Measurements from ENCODE around the gene PRIMA1.

Gene PRIMA1

GRCh38 chr14:93727917-93728650 is 60.2 kb downstream of the PRIMA1 start:
- no peak for DNase-seq

- no peak for DNase-seq
Measured at GRCh38 chr14:93727039-93727740, 61.1 kb downstream of the PRIMA1 start.

GRCh38 chr14:93725993-93726392 is 62.3 kb downstream of the PRIMA1 start:
- DNase-seq = no peak

GRCh38 chr14:93725002-93725582 is 63.2 kb downstream of the PRIMA1 start:
- no peak for DNase-seq

DNA sequence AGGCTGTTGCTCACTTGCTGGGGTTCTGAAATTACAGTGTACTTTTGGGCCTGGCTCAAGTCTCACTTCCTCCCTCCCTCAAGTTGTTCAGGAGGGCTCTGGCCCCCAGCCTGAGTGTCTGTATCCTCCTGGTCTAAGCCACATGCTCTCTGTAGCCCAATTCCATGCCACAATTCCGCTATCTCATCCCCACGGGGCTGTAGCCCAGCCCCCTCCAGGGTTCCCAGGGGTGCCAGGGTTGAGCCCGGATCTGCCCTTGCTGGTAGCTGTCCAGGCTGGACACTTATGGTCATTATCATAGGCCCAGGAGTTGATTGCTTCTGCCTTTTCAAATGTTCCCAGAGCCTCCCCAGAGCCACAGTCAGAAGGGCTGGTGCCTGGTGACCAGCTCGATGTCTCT is 65.3 kb downstream of the PRIMA1 start:
- no peak for DNase-seq

DNA sequence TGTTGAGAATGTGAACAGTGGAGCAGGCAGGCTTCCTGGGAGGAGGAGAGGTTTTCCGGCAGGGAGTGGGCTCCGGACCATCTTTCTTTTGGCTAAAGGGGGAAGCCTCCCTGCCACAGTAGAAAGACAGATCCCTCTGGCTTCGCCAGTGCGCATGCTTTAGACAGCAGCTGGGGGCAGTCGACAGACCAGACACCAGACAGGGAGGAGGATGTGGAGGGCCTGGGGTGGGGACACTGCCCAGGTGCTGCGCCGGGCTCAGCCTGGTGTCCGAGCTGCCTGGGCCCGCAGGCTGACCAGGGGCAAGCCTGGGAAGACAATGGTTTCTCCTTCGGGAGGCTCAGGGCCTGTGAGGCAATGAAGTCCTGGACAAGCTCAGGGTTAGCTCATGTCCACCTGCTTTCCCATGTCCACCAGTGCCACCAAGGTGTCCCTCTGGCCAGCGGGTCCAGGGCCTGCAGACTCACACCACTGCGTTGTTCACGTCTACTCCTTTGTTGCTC is 67.3 kb downstream of the PRIMA1 start:
- DNase-seq = no peak

DNA sequence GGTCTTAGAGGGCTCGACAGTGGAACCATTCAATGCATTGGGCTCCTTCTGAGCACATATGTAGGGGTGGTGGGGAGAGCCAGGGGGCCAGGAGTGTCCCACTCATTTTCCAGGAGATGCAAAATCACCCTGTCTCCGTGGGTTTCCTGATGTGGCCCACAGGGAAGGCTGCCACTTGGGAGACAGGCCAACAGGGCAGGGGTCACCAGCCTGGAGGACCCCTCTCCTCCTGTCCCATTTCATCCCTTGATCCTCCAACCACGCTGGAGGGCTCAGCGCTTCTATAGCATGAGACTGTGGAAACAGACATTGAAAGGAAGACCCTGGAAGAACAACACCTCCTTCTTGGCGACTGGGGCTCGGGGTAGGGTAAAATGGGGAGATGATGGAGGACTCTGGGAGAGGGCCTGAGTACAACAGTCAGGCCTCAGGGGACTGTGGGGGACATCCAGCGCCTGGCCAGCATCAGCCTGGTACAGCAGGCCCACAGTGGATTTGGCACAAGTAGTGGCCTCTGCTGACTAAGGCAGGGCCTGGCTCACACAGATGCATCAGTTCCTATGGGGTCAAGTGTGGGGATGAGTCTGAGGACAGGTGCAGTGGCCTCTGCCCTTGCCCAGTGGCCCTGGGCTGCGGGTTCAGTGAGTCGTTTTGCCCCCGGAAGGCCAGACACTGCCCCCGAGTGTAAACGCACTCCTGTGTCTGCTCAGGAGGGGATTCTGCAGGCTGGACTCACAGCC is 68.0 kb downstream of the PRIMA1 start:
- DNase-seq = no peak

- no peak for DNase-seq
Measured at GRCh38 chr14:93719256-93719655, 69.0 kb downstream of the PRIMA1 start.

- DNase-seq = no peak
Measured at GRCh38 chr14:93717668-93718320, 70.5 kb downstream of the PRIMA1 start.

- no peak for DNase-seq
Measured at GRCh38 chr14:93716746-93717667, 71.3 kb downstream of the PRIMA1 start.

GRCh38 chr14:93716002-93716745 is 72.1 kb downstream of the PRIMA1 start:
- no peak for DNase-seq

- DNase-seq = no peak
Measured at GRCh38 chr14:93715279-93715927, 72.9 kb downstream of the PRIMA1 start.

DNA sequence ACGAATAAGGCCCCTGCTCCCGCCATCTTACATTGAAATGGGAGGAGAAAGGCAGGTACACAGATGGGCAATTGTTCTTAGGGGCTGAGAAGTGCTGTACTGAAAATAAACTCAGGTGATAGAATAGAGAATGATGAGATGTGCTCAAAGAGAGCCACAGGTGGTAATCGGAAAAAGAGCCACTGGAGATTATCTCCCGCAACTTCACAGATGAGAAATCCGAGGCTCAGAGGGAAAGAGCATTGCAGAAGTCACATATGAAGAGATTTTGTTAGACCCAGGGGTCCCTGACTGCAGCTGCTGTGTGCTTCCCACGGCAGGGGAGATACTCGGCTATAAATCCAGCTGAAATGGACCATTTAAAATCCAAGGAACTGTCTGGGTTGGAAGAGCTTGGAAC is 73.7 kb downstream of the PRIMA1 start:
- no peak for DNase-seq

- DNase-seq = no peak
Measured at GRCh38 chr14:93713726-93714405, 74.4 kb downstream of the PRIMA1 start.

DNA sequence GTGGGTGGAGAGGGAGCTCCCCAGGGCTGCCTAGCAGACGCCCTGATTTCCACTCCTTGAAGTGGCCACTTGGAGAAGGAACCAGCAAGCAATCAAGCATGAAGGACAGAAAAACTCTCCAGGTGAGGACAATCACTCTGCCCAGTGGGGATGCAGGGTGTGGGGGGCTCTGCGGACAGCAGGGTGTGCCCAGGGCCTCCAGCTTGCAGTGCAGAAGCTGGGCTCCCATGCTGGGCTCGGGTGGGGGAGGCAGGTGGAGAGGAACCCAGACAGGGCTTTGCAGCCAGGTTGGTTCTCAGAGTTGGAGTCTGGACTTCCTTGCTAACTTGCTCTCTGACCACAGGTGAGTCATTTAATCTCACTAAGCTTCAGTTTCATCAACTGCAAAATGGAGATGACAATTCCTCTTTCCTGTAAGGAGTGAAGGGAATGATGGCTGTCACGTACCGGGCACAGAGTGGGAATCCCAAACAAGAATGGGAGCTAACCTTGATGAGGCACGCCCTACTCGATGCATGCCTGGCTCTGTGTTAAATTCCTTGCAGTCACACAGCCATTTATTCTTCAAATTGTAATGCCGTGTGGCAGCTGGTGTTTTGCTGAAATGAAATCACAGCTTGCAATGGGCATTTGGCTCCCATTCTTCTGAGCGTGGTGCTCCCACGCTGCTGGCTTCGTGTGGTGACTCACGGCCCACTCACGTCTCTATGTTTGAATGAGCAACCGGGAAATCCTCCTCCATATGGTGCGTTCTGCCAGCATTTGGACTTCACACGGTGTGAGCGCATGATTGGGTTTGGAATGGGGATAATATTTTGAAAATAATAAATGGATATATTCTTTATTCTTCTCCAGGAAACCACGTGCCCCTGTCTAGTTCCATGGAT is 75.2 kb downstream of the PRIMA1 start:
- DNase-seq = no peak

GRCh38 chr14:93712079-93712837 is 76.0 kb downstream of the PRIMA1 start:
- DNase-seq = no peak

DNA sequence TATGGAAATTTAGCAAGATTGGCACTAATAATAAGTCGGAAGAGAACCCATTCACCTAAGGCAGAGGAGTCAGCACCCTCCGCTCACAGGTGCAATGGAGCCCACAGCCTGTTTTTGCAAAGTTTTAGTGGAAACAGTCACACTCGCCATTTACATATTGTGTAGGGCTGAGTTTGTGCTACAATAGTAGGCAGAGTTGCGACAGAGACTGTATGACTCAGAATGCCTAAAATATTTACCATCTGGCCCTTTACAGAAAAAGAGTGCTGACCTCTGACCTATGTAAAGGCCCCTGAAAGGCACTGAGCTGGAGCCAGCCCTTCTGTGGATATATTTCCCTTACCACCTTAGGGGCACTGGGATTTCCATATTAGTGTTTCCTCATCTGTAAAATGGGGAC is 79.0 kb downstream of the PRIMA1 start:
- no peak for DNase-seq

- DNase-seq = no peak
Measured at GRCh38 chr14:93708800-93709199, 79.5 kb downstream of the PRIMA1 start.
